ENCODE data around the gene KLK3.
"Not testable (repeated sequence)": the region's sequence is repeated elsewhere in the genome, so short reads cannot be mapped to it uniquely, and the experiment has no call there.

Gene KLK3

GRCh38 chr19:50854636-50855410 lies at the start of gene KLK3:
Gene KLK3 (plus strand): TSS chr19:50854915. CDS start chr19:50854956, 41 bp downstream.
- DNase-seq (ENCODE audit: low read depth), result no peak
- no peak within 1 kb of the TSS for H3K4me3 ChIP-seq (ENCODE audit: low read depth, low read length)
- TF ChIP-seq CTCF (IDR thresholded peaks at IDR 0.05; ENCODE audit: low read depth, low read length, missing control alignments), result no peak

GRCh38 chr19:50808856-50809255 lies 45.9 kb upstream of the KLK3 start:
- no peak overlapping the region for H3K4me3 ChIP-seq (ENCODE audit: low read depth, low read length)
- TF ChIP-seq CTCF (IDR thresholded peaks at IDR 0.05; ENCODE audit: low read depth, low read length, missing control alignments), result no peak
- no peak for DNase-seq (ENCODE audit: low read depth)

- H3K4me3 ChIP-seq (ENCODE audit: low read depth, low read length); DNase-seq (ENCODE audit: low read depth): not testable (repeated sequence)
Observed at GRCh38 chr19:50811622-50812238, 43.0 kb upstream of the KLK3 start.

- no peak for DNase-seq (ENCODE audit: low read depth)
- H3K4me3 ChIP-seq (ENCODE audit: low read depth, low read length), result no peak overlapping the region
- TF ChIP-seq CTCF (IDR thresholded peaks at IDR 0.05; ENCODE audit: low read depth, low read length, missing control alignments), result no peak
Observed at GRCh38 chr19:50812474-50812873, 42.2 kb upstream of the KLK3 start.

GRCh38 chr19:50814883-50815282 lies 39.8 kb upstream of the KLK3 start:
- no peak overlapping the region for H3K4me3 ChIP-seq (ENCODE audit: low read depth, low read length)
- no peak for DNase-seq (ENCODE audit: low read depth)

GRCh38 chr19:50815439-50815838 lies 39.3 kb upstream of the KLK3 start:
- no peak for DNase-seq (ENCODE audit: low read depth)
- no peak overlapping the region for H3K4me3 ChIP-seq (ENCODE audit: low read depth, low read length)
- TF ChIP-seq CTCF (IDR thresholded peaks at IDR 0.05; ENCODE audit: low read depth, low read length, missing control alignments), result no peak

More at GRCh38 chr19:50814883-50815282, 39.8 kb upstream of the KLK3 start:
- no peak for TF ChIP-seq CTCF (IDR thresholded peaks at IDR 0.05; ENCODE audit: low read depth, low read length, missing control alignments)

- DNase-seq (ENCODE audit: low read depth), result peak; percentile 54
- peak overlapping the region; percentile 60 for H3K4me3 ChIP-seq (ENCODE audit: low read depth, low read length)
- TF ChIP-seq CTCF (IDR thresholded peaks at IDR 0.05; ENCODE audit: low read depth, low read length, missing control alignments), result no peak
Observed at GRCh38 chr19:50817941-50818858, 36.5 kb upstream of the KLK3 start.
